Measurements from ENCODE around the gene SHLD2.
"Not testable (repeated sequence)": the region's sequence is repeated elsewhere in the genome, so short reads cannot be mapped to it uniquely, and the experiment has no call there.

- not testable (repeated sequence) for TF ChIP-seq CTCF (IDR thresholded peaks at IDR 0.05); NR1H2 (CRISPR knock-in tag; IDR thresholded peaks at IDR 0.05); NFYB (CRISPR knock-in tag; conservative IDR thresholded peaks at IDR 0.05; ENCODE audit: low read depth); USF2 (CRISPR knock-in tag; IDR thresholded peaks at IDR 0.05); SP1 (CRISPR knock-in tag; conservative IDR thresholded peaks at IDR 0.05); MAX (CRISPR knock-in tag; IDR thresholded peaks at IDR 0.05); FOXJ3 (CRISPR knock-in tag; IDR thresholded peaks at IDR 0.05; ENCODE audit: borderline replicate concordance); ESRRA (CRISPR knock-in tag; IDR thresholded peaks at IDR 0.05; ENCODE audit: borderline replicate concordance); ZNF121 (CRISPR knock-in tag; IDR thresholded peaks at IDR 0.05); ATF2 (CRISPR knock-in tag; IDR thresholded peaks at IDR 0.05; ENCODE audit: borderline replicate concordance, low read depth)
Observed at GRCh38 chr10:87127048-87127447, 32.0 kb downstream of the SHLD2 start.

Measured in WTC11 (cell line).